Caco-2 (cell line): ENCODE measurements around the gene MBNL2. TPM values are rescaled to one million over a fixed set of nuclear protein-coding genes. Genes with fewer than 3 reads are reported as not detected.

Experiments used
- BruUV-seq: library from RNA; stranded (reverse); fragments of 400-500 nt; replicated peaks from 2 replicates; lab custom pipeline; 2021; lab: Mats Ljungman, UMichigan
- CTCF ChIA-PET: fragments of 300-600 bp; sonication (Branson Sonifier 250); formaldehyde crosslinking; loops from one replicate; lab custom pipeline; 2022; ENCODE audit warnings: antibody characterized with exemption; lab: Charles Lee
- POLR2A ChIA-PET: fragments of 300-600 bp; sonication (Branson Sonifier 250); formaldehyde crosslinking; loops from one replicate; lab custom pipeline; 2022; ENCODE audit warnings: antibody characterized with exemption; lab: Charles Lee
- DNase-seq, 2 experiments: peaks; one replicate each; pipeline versions ENCODE4 v3.0.0 to v3.0.0-alpha.2; 2020 to 2022
- H3K27me3 ChIP-seq: replicated peaks from 2 replicates; pipeline ENCODE4 v1.6.0; 2011; ENCODE audit warnings: low read length; ENCODE audit not compliant: control insufficient read depth, insufficient read depth
- H3K36me3 ChIP-seq: 2 replicates; pipeline ENCODE4 v1.5.1; 2011; ENCODE audit warnings: low read length; ENCODE audit not compliant: control insufficient read depth, insufficient read depth
- H3K4me1 ChIP-seq: fragments of 250-450 bp; sonication (Bioruptor Pico); 2 replicates; pipeline ENCODE4 v1.5.1; 2020; ENCODE audit warnings: mild to moderate bottlenecking
- H3K4me3 ChIP-seq: 2 replicates; pipeline ENCODE4 v1.5.1; 2011; ENCODE audit warnings: low read depth, mild to moderate bottlenecking, control low read depth, low read length
- H3K9me3 ChIP-seq: fragments of 250-450 bp; sonication (Bioruptor Pico); 2 replicates; pipeline ENCODE4 v1.5.1; 2020; ENCODE audit warnings: mild to moderate bottlenecking, moderate library complexity
- H3K27ac Mint-ChIP-seq: one replicate; pipeline ENCODE4 v1.8.0; 2022; ENCODE audit warnings: mixed read lengths; ENCODE audit not compliant: unreplicated experiment
- H3K27me3 Mint-ChIP-seq: one replicate; pipeline ENCODE4 v1.8.0; 2022; ENCODE audit warnings: mixed read lengths; ENCODE audit not compliant: insufficient read depth, unreplicated experiment
- H3K36me3 Mint-ChIP-seq: one replicate; pipeline ENCODE4 v1.8.0; 2022; ENCODE audit warnings: mild to moderate bottlenecking, mixed read lengths; ENCODE audit not compliant: insufficient read depth, unreplicated experiment
- H3K4me1 Mint-ChIP-seq: one replicate; pipeline ENCODE4 v1.8.0; 2022; ENCODE audit warnings: low read depth, mixed read lengths; ENCODE audit not compliant: unreplicated experiment
- H3K4me3 Mint-ChIP-seq: one replicate; pipeline ENCODE4 v1.8.0; 2022; ENCODE audit warnings: mild to moderate bottlenecking, moderate library complexity, mixed read lengths; ENCODE audit not compliant: unreplicated experiment
- H3K9me3 Mint-ChIP-seq: one replicate; pipeline ENCODE4 v1.8.0; 2022; ENCODE audit warnings: mixed read lengths; ENCODE audit not compliant: unreplicated experiment
- intact Hi-C: fragments of 100-400 bp; cut with micrococcal nuclease; formaldehyde crosslinking; loops from one replicate; pipeline ENCODE4 v1.10.0; 2022; ENCODE audit not compliant: unreplicated experiment
- total RNA-seq: library from RNA; stranded (reverse); gene quantifications from 2 replicates; pipeline ENCODE4 v1.2.3, GENCODE V29; 2022
- TF ChIP-seq, protein P1 (sequence below), 2 experiments: fragments of 200-600 bp in 1 of 2; IDR thresholded peaks; 1 replicate in 1 of 2; 2 replicates in 1 of 2; pipeline versions ENCODE4 v1.5.1 to v1.8.0; 2011 to 2022; ENCODE audit warnings: antibody characterized with exemption in 1 of 2, control low read depth in 1 of 2, inconsistent platforms in 1 of 2, low read depth in 1 of 2, low read length in 1 of 2, mild to moderate bottlenecking in 1 of 2, moderate library complexity in 1 of 2; ENCODE audit not compliant: insufficient read depth in 1 of 2, severe bottlenecking in 1 of 2, unreplicated experiment in 1 of 2

MBNL2 gene
- total RNA-seq, 1 experiment from 2014 or later = 41.6 TPM

DNA sequence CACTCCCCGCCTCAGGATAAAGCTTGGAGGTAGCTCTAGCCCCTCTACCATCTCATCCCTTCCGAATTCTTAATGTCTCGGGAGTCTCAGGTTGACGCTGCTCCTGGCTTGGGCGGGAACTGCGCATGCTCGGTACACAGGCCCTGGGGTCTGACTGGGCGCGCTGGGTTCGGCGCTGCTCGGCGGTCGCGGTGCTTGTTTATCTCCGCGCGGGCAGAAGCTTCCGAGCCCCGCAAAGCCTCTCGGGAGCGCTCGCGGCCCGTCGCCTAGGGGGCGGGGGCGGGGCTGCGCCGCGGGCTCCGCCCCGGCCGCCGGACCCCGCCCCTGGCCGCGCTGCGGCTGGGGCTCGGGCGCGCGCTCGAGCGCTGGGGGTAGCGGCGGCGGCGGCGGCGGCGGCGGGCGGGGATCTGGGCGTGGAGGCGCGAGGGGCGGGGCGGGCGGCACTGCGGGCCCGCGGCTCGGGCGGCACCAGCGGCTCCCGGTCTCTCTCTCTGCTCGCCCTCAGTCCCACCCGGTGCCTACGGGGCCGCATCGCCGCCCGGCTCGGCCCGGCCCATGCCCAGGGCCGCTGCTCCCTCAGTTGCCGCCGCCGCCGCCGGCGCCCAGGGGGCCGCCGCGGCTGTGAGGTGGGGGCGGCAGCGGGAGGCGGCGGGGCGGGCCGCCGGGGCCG lies 211.7 kb downstream of the MBNL2 start, which contains the start of gene RAP2A:
Gene RAP2A (plus strand): TSS at position 443 of the 670 bp plus-strand sequence. CDS start 302 bp downstream, outside the sequence.
- H3K4me1 Mint-ChIP-seq = no peaks in the 10 kb centered on the region
- peak within 1 kb of the TSS; percentile 98 for H3K27ac Mint-ChIP-seq
- peak; percentile 91 to 93 for DNase-seq
- peak within 1 kb of the TSS; percentile 76 for H3K4me3 ChIP-seq
- no peaks in the 10 kb centered on the region for H3K9me3 Mint-ChIP-seq
- peaks cover 4% of the 10 kb centered on the region for H3K27me3 Mint-ChIP-seq
- ChIA-PET POLR2A (interaction anchor here (0.9 to 1.4 kb wide), 2 partner anchors 15 to 1381 kb away, joined by 5 to 10 read pairs; partner anchors contain the start of gene UGGT2), CTCF (interaction anchor here (0.9 to 2.1 kb wide), 6 partner anchors 15 to 416 kb away, joined by 4 to 7 read pairs (median 7); no protein-coding TSS in a partner anchor)
- H3K9me3 ChIP-seq = no peaks in the 10 kb centered on the region
- peaks cover 17% of the 10 kb centered on the region for H3K36me3 Mint-ChIP-seq
- H3K27me3 ChIP-seq = no peaks in the 10 kb centered on the region
- no peaks in the 10 kb centered on the region for H3K36me3 ChIP-seq
- H3K4me1 ChIP-seq = peaks cover 8% of the 10 kb centered on the region
- TF ChIP-seq, protein P1, sequence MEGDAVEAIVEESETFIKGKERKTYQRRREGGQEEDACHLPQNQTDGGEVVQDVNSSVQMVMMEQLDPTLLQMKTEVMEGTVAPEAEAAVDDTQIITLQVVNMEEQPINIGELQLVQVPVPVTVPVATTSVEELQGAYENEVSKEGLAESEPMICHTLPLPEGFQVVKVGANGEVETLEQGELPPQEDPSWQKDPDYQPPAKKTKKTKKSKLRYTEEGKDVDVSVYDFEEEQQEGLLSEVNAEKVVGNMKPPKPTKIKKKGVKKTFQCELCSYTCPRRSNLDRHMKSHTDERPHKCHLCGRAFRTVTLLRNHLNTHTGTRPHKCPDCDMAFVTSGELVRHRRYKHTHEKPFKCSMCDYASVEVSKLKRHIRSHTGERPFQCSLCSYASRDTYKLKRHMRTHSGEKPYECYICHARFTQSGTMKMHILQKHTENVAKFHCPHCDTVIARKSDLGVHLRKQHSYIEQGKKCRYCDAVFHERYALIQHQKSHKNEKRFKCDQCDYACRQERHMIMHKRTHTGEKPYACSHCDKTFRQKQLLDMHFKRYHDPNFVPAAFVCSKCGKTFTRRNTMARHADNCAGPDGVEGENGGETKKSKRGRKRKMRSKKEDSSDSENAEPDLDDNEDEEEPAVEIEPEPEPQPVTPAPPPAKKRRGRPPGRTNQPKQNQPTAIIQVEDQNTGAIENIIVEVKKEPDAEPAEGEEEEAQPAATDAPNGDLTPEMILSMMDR (IDR thresholded peaks at IDR 0.05; ENCODE audit: insufficient read depth in 1 of 2, low read depth in 1 of 2, low read length in 1 of 2, severe bottlenecking in 1 of 2, unreplicated experiment in 1 of 2) = no peak
- peak within 1 kb of the TSS; percentile 94 for H3K4me3 Mint-ChIP-seq
- no TSS peak for BruUV-seq
- intact Hi-C loops = loop anchor here (1.0 to 5.0 kb wide), 7 partner anchors 73 to 1381 kb away; partner anchors contain the start of gene UGGT2

DNA sequence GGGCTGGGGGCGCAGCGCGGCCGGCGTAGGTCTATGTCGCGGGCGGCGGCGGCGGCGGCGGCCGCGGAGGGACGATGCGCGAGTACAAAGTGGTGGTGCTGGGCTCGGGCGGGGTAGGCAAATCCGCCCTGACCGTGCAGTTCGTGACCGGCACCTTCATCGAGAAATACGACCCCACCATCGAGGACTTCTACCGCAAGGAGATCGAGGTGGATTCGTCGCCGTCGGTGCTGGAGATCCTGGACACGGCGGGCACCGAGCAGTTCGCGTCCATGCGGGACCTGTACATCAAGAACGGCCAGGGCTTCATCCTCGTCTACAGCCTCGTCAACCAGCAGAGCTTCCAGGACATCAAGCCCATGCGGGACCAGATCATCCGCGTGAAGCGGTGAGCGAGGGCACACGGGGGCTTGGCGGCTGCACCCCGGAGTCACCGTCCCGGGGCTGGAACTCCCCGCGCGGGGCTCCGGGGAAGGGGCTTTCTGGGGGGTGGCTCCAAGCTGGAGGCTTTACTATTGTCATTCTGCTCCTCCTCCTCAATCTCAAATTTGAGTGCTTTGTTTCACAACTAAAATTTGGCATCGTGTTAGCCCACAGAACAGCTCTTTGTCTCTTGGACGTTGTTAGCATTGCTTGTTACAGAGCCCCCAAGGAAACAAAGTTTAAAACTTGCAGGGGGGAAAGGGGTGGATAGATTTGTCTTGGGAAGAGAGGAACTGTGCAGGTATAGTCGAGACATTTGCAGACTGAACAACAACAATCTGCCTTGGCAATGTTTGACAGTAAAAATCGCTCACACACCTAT lies 212.5 kb downstream of the MBNL2 start:
- Mint-ChIP-seq H3K4me3 (peak overlapping the region; percentile 94), H3K27ac (peak overlapping the region; percentile 53), H3K27me3 (peaks cover 3% of the 10 kb centered on the region), H3K36me3 (peaks cover 17% of the 10 kb centered on the region), H3K9me3 (no peaks in the 10 kb centered on the region), H3K4me1 (no peaks in the 10 kb centered on the region)
- TF ChIP-seq, protein P1 (IDR thresholded peaks at IDR 0.05; ENCODE audit: insufficient read depth in 1 of 2, low read depth in 1 of 2, low read length in 1 of 2, severe bottlenecking in 1 of 2, unreplicated experiment in 1 of 2) = no peak
- peaks cover 12% of the 10 kb centered on the region for H3K4me1 ChIP-seq
- H3K9me3 ChIP-seq = no peaks in the 10 kb centered on the region
- no peaks in the 10 kb centered on the region for H3K36me3 ChIP-seq
- intact Hi-C loops = loop anchor here (2.0 to 5.0 kb wide), 2 partner anchors 72 to 407 kb away; no protein-coding TSS in a partner anchor
- TSS peak; percentile 18 for BruUV-seq
- no peaks in the 10 kb centered on the region for H3K27me3 ChIP-seq
- ChIA-PET POLR2A (interaction anchor here (0.6 to 0.9 kb wide), 2 partner anchors 224 to 1381 kb away, joined by 4 to 5 read pairs; partner anchors contain the start of gene UGGT2), CTCF (interaction anchor here (1.9 kb wide), 1 partner anchor 324 kb away, joined by 7 read pairs; no protein-coding TSS in a partner anchor)
- DNase-seq = peak in 1 of 2 experiments; percentile 57
- H3K4me3 ChIP-seq = peak overlapping the region; percentile 76

GRCh38 chr13:97435323-97435722 lies 213.2 kb downstream of the MBNL2 start:
- H3K4me3 Mint-ChIP-seq = peak overlapping the region; percentile 94
- no peaks in the 10 kb centered on the region for H3K4me1 Mint-ChIP-seq
- H3K36me3 Mint-ChIP-seq = peaks cover 17% of the 10 kb centered on the region
- ChIA-PET POLR2A (interaction anchor here (0.6 kb wide), 1 partner anchor 225 kb away, joined by 4 read pairs; no protein-coding TSS in a partner anchor), CTCF (interaction anchor here (0.7 kb wide), 1 partner anchor 132 kb away, joined by 4 read pairs; no protein-coding TSS in a partner anchor)
- no peaks in the 10 kb centered on the region for H3K9me3 ChIP-seq
- no peaks in the 10 kb centered on the region for H3K9me3 Mint-ChIP-seq
- H3K27me3 ChIP-seq = no peaks in the 10 kb centered on the region
- TF ChIP-seq, protein P1 (IDR thresholded peaks at IDR 0.05; ENCODE audit: insufficient read depth in 1 of 2, low read depth in 1 of 2, low read length in 1 of 2, severe bottlenecking in 1 of 2, unreplicated experiment in 1 of 2) = no peak
- H3K4me1 ChIP-seq = peaks cover 12% of the 10 kb centered on the region
- BruUV-seq = no TSS peak
- H3K36me3 ChIP-seq = no peaks in the 10 kb centered on the region
- intact Hi-C loops = loop anchor here (2.0 kb wide), 1 partner anchor 71 kb away; no protein-coding TSS in a partner anchor
- H3K27me3 Mint-ChIP-seq = no peaks in the 10 kb centered on the region
- H3K4me3 ChIP-seq = peak overlapping the region; percentile 76
- no peak for DNase-seq
- H3K27ac Mint-ChIP-seq = peak overlapping the region; percentile 53
